Measurements from ENCODE around the gene PLXND1. TPM values are rescaled to one million over a fixed set of nuclear protein-coding genes. Genes with fewer than 3 reads are reported as not detected.

The PLXND1 gene
- total and polyA plus RNA-seq, 2 donors from 2014 or later = 67.0 to 152 TPM

DNA sequence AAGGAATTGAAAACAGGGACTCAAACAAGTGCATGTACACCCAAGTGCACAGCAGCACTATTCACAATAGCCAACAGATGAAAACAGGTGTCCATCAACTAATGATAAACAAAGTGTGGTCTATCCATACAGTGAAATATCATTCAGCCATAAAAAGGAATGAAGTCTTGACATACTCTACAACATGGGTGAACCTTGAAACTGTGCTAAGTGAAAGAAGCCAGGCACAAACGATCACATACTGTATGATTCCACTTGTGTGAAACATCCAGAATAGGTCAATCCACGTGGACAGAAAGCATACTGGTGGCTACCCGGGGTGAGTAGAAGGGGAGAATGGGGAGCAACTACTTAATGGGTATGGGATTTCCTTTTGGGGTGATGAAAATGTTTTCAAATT is 29.6 kb upstream of the PLXND1 start:
- FAIRE-seq (no peak), DNase-seq (no peak)
- Histone ChIP-seq H3K27ac (ENCODE audit: low read depth in 2 of 2, low read length in 2 of 2) (no peak overlapping the region), H3K27me3 (ENCODE audit: control insufficient read depth, insufficient read depth, low read length) (no peaks in the 10 kb centered on the region), H3K36me3 (ENCODE audit: control insufficient read depth in 2 of 3, insufficient read depth in 3 of 3, low read length in 3 of 3) (no peaks in the 10 kb centered on the region), H3K9ac (ENCODE audit: low read length in 3 of 3) (no peak overlapping the region), H3K4me3 (ENCODE audit: low read length in 3 of 3) (no peak overlapping the region), H3K4me1 (ENCODE audit: control insufficient read depth in 2 of 3, insufficient read depth in 2 of 3, low read depth in 1 of 3, low read length in 3 of 3) (no peaks in the 10 kb centered on the region), H3K9me3 (ENCODE audit: control insufficient read depth in 2 of 3, insufficient read depth in 1 of 3, low read length in 3 of 3) (peaks cover 0 to 7% (median 0%) of the 10 kb centered on the region in 3 donors)
- intact Hi-C loops (cut with DNase I) = no loop called here
- TF ChIP-seq, protein P1, sequence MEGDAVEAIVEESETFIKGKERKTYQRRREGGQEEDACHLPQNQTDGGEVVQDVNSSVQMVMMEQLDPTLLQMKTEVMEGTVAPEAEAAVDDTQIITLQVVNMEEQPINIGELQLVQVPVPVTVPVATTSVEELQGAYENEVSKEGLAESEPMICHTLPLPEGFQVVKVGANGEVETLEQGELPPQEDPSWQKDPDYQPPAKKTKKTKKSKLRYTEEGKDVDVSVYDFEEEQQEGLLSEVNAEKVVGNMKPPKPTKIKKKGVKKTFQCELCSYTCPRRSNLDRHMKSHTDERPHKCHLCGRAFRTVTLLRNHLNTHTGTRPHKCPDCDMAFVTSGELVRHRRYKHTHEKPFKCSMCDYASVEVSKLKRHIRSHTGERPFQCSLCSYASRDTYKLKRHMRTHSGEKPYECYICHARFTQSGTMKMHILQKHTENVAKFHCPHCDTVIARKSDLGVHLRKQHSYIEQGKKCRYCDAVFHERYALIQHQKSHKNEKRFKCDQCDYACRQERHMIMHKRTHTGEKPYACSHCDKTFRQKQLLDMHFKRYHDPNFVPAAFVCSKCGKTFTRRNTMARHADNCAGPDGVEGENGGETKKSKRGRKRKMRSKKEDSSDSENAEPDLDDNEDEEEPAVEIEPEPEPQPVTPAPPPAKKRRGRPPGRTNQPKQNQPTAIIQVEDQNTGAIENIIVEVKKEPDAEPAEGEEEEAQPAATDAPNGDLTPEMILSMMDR (IDR thresholded peaks at IDR 0.05; ENCODE audit: borderline replicate concordance, extremely low read depth, insufficient read depth) = no peak

DNA sequence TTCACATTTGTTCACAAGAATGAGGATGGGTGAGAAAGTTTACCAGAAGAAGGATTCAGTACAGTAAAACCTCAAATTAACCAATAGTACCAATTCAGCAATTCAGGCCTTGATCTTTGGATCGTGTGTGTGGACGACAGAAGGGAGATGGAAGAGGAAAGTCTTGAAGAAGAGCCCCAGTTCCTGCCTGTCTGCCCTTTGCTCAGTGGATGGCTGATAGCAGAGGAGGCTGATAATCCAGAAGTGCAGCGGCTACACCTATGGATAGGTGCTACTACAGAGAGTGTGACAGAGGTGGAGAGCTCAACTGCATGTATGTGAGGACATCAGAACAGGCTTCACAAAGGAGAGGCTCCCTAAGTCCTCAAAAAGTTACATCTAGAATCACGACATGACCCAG is 29.2 kb upstream of the PLXND1 start:
- no peaks in the 10 kb centered on the region for H3K27me3 ChIP-seq (ENCODE audit: control insufficient read depth, insufficient read depth, low read length)
- intact Hi-C loops (cut with DNase I) = no loop called here
- H3K4me3 ChIP-seq (ENCODE audit: low read length in 3 of 3) = no peak overlapping the region
- no peaks in the 10 kb centered on the region for H3K36me3 ChIP-seq (ENCODE audit: control insufficient read depth in 2 of 3, insufficient read depth in 3 of 3, low read length in 3 of 3)
- no peaks in the 10 kb centered on the region for H3K4me1 ChIP-seq (ENCODE audit: control insufficient read depth in 2 of 3, insufficient read depth in 2 of 3, low read depth in 1 of 3, low read length in 3 of 3)
- DNase-seq (no peak), FAIRE-seq (no peak)
- H3K9ac ChIP-seq (ENCODE audit: low read length in 3 of 3) = no peak overlapping the region
- H3K27ac ChIP-seq (ENCODE audit: low read depth in 2 of 2, low read length in 2 of 2) = no peak overlapping the region
- TF ChIP-seq, protein P1 (IDR thresholded peaks at IDR 0.05; ENCODE audit: borderline replicate concordance, extremely low read depth, insufficient read depth) = no peak
- peaks cover 0 to 7% (median 0%) of the 10 kb centered on the region in 3 donors for H3K9me3 ChIP-seq (ENCODE audit: control insufficient read depth in 2 of 3, insufficient read depth in 1 of 3, low read length in 3 of 3)

DNA sequence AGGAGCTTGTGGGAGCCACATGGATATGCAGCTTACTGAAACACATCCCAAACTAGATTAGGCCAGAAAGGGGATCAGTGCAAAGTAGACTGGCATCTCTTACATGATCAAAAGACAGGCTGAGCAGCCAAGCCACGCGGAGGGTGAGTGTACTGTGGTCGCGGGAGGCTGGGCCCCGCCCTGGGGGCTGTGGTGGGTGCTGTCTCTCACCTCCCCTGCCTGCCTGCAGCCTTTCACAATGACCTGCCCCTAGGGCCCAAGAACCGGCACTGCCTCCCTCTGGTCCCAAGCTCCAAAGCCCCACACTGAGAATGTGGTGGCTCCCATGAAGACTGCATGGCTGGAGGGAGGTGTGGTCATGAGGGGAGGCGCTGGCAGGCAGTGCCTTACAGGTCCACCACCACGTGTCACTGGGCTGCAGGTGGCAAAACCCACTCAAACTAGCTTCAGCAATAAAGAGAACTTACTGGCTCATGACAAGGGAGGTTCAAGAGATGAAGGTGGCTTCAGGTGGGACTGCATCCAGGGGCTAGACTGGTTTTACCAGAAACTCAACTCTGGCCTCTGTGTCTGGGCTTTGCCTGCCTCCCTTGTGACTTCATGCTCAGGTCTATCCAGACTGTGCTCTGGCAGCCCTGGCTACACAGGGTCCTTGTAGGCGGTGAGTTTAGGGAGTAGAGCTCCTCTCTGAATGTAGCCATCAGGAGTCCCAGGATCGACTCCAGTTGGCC is 27.4 kb upstream of the PLXND1 start:
- intact Hi-C loops (cut with DNase I) = no loop called here
- FAIRE-seq = no peak
- no peak overlapping the region for H3K4me3 ChIP-seq (ENCODE audit: low read length in 3 of 3)
- TF ChIP-seq, protein P1 (IDR thresholded peaks at IDR 0.05; ENCODE audit: borderline replicate concordance, extremely low read depth, insufficient read depth) = no peak
- H3K27me3 ChIP-seq (ENCODE audit: control insufficient read depth, insufficient read depth, low read length) = no peaks in the 10 kb centered on the region
- H3K27ac ChIP-seq (ENCODE audit: low read depth in 2 of 2, low read length in 2 of 2) = no peak overlapping the region
- no peak overlapping the region for H3K9ac ChIP-seq (ENCODE audit: low read length in 3 of 3)
- DNase-seq = no peak
- no peaks in the 10 kb centered on the region for H3K4me1 ChIP-seq (ENCODE audit: control insufficient read depth in 2 of 3, insufficient read depth in 2 of 3, low read depth in 1 of 3, low read length in 3 of 3)
- no peaks in the 10 kb centered on the region for H3K36me3 ChIP-seq (ENCODE audit: control insufficient read depth in 2 of 3, insufficient read depth in 3 of 3, low read length in 3 of 3)
- peaks cover 0 to 7% (median 0%) of the 10 kb centered on the region in 3 donors for H3K9me3 ChIP-seq (ENCODE audit: control insufficient read depth in 2 of 3, insufficient read depth in 1 of 3, low read length in 3 of 3)

All from kidney (tissue), 14 donors.